NOMO-1 treated with DMSO at 0.1 percent for 48 hours (cell line): ENCODE measurements around the gene PITHD1.
A peak's percentile ranks its signal among the peaks of the same experiment; 100 is the strongest.
"Not testable (repeated sequence)": the region's sequence is repeated elsewhere in the genome, so short reads cannot be mapped to it uniquely, and the experiment has no call there.

Experiments
- DNase-seq: peaks from one replicate; lab custom pipeline; 2025; ENCODE audit not compliant: unreplicated experiment; lab: John Stamatoyannopoulos, UW

The PITHD1 gene

GRCh38 chr1:23797478-23798448 lies 19.5 kb downstream of the PITHD1 start:
- DNase-seq = no peak

- no peak for DNase-seq
These were observed 20.5 kb downstream of the PITHD1 start for GRCh38 chr1:23798662-23799142.

GRCh38 chr1:23799255-23799569 lies 21.0 kb downstream of the PITHD1 start:
- DNase-seq = no peak

DNA sequence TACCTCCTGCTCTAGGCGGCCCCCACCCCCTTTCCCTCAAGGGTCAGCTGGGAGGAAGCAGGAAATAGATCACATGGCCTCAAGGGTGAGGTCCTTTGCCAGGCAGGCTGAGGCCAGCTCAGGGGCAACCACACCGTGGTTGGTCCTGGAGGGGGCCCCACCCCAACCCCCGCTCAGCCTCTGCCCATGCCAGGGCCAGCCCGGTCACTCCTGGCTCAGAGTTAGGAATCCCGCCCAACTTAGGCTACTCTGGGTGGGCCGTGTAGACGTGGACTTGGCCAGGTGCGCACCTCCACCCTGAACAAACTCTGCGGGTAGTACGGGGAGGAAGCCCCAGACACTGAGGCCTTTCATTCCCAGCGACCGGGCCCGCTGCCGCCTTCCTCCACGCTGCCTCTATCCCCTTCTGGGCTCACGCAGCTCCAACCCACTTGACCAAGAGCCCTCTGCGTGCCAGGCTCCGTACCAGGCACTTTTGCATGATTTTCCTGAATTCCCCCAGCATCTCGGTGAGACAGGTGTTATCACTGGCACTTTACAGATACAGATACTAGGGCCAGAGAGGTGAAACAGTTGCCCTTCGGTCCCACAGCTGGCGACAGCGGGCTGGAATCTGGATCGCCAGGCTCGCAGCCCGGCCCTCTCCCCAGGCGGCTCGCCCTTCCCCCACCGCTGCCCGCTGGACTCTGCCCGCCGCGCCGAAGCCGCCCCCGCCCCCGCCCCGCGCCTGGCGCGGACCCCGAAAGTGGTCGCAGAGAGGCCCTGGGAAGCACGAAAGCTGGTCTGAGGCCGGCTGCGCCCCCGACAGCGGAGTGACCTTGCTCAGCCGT lies 21.6 kb downstream of the PITHD1 start:
- DNase-seq = peak; percentile 84

- DNase-seq = peak; percentile 89
These were observed 22.5 kb downstream of the PITHD1 start, which contains the start of gene GALE for GRCh38 chr1:23800400-23801337. Gene GALE, minus strand, starts transcription at chr1:23800754. Its CDS starts 1,747 bp downstream, at chr1:23799007.

DNA sequence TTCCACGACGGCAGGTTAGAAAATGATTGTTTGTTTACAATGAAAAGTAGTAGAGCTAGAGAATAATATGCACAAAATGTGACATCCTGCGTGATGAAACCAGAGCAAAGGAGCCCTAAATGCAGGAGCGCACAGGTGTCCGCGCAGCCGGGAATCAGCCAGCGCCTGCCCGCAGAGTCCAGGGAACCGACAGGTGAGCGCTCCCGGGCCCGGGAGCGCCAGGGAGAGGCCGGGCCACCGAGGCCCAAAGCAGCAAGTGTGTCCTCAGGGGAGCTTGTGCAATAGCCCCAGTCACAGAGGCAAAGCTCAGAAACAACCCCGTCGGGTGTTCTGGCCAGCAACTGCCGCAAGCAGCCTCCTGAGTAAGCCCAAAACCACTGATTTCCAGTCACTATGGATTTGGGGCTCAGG lies 23.1 kb downstream of the PITHD1 start:
- DNase-seq = no peak

DNA sequence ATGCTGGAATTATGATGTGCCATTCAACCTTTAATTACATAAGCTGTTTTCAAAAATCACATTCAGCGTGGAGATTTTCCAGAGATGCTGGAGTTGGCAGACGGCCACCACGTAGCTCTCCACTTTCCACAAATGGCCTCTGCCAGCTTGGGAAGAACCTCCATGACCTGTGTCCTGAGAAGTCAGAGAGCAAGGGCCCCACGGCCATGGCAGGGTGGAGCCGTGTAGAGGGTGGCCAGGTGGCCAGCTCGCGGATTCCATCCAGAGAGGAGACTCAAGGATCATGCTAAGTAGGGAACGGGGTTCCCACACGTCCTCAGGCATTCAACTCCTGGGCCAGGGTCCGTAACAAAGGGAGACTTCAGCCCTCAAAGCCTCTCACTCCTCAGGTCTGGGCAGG lies 23.7 kb downstream of the PITHD1 start:
- no peak for DNase-seq

GRCh38 chr1:23802809-23803342 lies 24.7 kb downstream of the PITHD1 start:
- not testable (repeated sequence) for DNase-seq

GRCh38 chr1:23803674-23804073 lies 25.5 kb downstream of the PITHD1 start:
- no peak for DNase-seq

DNA sequence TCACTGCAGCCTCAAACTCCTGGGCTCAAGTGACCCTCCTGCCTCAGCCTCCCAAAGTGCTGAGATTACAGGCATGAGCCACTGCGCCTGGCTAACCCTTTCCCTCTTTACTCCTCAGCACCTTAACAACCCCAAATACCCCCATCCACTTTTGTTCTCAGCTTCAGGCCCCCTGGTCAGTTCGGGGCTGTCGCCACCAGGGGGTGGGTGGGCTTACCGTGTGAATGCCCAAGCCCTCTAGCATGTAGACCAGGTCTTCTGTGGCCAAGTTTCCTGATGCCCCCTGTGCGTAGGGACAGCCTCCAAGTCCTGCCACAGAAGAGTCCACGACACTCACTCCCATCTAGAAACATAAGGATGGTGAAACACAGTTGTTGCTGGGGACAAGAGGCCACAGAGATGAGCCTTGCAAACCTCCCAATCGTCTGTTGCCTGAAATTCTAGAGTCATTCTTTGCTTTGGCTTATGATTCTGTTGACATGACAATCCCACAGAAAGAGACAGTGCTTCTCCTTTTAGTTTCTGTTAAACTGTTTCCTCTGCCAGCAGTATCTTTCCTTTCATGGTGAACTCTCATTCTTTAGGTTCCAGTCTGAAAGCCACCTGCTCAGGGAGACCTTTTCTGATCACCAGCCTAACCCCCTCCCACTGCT lies 26.1 kb downstream of the PITHD1 start:
- peak; percentile 82 for DNase-seq

DNA sequence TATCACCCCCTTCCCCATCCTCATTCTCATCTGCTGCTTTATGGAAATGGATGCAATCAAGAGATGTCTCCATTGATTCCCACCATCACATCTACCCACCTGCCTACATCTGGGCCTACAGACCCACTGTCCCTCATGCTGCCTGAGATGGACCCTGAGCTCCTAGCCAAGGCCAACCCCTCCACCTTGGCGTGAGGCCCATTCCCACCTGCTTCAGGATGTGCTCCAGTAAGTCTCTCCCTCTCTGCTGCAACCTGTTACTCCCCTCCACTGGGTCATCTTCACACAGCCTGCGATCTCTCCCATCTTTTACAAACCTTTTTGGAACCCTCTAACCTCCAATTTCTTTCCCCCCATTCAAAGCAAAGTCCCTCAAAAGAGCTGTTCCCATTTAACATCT lies 26.8 kb downstream of the PITHD1 start:
- no peak for DNase-seq

GRCh38 chr1:23806280-23806679 lies 28.1 kb downstream of the PITHD1 start:
- DNase-seq = no peak

DNA sequence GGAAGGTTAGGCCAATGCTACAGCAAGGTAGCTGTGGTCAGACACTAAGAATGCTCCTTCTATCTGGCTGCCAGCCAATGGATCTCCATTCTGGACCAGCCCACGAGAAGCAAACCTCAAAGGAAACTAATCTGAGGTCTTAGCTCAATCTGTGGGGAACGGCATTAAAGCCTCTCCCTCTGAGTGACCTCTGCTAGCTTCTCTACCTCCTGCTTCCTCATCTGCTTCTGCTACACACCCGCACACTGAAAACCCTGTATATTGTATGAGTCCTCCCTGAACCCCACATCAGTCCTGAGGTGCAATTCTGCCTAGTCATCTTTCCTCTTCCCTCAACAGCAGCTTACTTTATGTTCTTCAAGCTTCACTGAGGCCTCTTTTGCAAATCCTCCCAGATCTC lies 29.2 kb downstream of the PITHD1 start:
- peak; percentile 86 for DNase-seq

DNA sequence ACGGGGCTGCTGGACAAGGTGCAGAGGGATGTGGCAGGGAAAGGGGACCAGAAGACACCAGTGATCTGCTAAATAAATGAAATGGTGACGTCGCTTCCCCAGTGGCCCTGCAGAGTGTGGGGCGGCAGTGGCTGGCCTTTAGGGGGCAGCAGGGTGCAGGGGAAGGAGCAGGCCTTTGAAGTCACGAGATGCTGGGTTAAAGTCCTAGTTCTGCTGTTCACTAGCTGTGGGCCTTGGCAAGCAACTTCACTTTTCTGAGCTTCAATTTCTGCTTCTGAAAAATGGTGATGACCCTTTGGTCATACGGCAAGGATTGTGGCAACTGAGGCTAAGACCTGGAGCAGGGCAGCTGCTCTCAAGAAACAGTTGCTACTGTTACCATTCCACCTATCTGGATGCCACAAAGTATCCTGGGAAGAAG lies 31.5 kb downstream of the PITHD1 start:
- DNase-seq = peak; percentile 96

GRCh38 chr1:23810818-23811540 lies 32.8 kb downstream of the PITHD1 start:
- peak; percentile 90 for DNase-seq

DNA sequence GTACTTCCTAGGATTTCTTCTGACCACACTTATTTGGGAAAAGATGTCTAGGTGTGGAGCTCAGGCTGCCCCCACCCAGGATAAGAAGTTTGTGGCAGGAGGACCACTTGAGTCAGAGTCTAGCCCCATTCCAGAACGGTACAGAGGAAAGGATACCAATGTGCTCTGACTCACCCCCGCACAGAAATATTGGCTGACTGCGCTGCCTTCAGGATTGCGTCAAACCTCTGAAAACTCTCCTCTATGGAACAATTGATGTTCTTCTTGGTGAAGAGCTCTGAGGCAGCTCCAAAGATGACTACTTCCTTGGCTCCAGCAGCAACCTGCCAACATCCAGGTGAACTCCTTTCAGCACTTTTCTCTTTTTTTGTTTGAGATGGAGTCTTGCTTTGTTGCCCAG lies 35.8 kb downstream of the PITHD1 start:
- no peak for DNase-seq

DNA sequence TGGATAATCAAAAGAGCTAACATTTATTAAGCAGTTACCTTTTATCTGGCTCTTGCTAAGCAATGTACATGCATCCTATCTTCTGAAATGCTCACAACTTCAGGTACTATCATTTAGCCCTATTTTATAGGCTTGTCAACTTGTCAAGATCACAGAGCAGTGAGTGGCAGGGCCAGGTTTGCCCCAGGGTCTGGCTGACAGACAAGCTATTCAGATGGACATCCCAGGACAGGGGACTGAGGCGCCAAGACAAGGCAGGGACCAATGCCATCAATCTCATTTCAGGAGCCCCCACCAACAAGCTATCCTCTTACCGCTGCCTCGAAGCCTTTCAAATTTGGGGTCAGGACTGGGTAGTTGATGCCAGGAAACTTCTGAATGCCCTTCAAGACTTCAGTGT lies 38.1 kb downstream of the PITHD1 start:
- no peak for DNase-seq

DNA sequence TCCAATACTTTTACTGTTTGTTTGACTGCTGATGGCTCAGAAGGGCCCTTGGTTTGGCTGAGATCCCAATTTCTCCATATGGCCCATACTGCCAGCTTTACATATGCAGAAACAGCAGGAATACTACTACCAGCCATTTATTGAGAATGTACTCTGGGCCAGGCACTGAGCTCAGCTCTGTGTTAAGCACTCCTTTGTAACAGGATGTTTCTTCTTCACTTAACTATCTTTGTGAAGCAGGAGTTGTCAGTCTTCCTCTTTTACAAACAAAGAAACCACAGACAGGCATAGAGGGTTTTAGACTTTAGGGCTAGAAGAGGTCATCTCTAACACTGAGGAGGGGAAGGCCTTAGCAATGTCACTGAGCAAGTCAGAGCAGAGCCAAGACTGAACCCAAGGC lies 38.7 kb downstream of the PITHD1 start:
- no peak for DNase-seq

GRCh38 chr1:23817633-23818032 lies 39.4 kb downstream of the PITHD1 start:
- no peak for DNase-seq
